HG02852 (cell line): ENCODE data around the gene PRDM11.
"Not testable (repeated sequence)": the region's sequence is repeated elsewhere in the genome, so short reads cannot be mapped to it uniquely, and the experiment has no call there.

Experiments used
- ATAC-seq: cut with Tn5 transposase; IDR thresholded peaks from one replicate; pipeline ENCODE4 v1.9.1; 2021; ENCODE audit warnings: mild to moderate bottlenecking, moderate library complexity; ENCODE audit not compliant: unreplicated experiment

PRDM11 gene

DNA sequence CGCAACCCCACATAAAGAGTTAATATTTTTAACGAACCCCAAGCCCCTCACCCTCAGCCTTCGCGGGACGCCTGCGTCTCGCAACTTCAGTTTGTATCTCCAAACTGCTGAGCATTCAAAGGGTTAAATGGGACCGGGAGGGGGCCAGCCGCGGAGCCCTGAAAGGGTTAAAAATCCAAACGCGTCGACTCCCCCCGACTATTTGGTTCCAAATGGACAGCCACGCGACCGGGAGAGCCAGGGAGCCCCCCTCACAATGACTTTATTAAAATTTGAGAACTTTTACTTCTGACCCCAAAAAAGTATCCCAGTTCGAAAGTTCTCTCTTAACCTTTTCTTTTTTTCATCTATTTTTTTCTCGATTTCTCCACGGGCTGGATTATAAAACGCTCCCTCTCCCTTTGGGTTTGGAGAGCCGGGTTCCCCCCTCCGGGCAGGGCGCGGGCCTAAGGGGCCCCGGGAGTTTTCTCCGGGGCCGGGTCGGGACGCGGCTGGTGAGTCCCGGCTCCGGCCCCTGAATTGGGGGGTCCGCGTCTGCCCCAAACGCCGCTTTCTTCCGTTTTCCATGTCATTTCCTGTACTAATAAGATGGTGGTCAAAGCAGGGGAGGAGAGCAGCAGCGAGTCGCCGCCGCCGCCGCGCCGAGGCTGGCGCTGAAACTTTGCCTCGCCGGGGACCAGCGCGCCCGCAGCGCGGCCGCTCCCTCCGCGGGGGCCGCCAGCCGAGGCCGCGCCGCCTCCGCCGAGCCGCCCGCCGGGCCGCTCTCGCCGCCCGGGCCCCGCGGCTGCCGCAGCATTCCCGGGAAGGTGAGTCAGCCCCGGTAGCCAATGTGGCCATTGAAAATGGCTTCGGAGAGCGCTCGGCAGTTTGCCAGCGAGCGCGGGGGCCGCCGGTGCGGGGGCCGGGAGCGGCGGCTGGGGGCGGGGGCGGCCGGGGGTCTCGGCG is at the start of gene PRDM11:
PRDM11 (plus strand) TSS at position 568 of the 945 bp plus-strand sequence. CDS start 35,128 bp downstream, outside the sequence.
- ATAC-seq: peak; percentile 29

DNA sequence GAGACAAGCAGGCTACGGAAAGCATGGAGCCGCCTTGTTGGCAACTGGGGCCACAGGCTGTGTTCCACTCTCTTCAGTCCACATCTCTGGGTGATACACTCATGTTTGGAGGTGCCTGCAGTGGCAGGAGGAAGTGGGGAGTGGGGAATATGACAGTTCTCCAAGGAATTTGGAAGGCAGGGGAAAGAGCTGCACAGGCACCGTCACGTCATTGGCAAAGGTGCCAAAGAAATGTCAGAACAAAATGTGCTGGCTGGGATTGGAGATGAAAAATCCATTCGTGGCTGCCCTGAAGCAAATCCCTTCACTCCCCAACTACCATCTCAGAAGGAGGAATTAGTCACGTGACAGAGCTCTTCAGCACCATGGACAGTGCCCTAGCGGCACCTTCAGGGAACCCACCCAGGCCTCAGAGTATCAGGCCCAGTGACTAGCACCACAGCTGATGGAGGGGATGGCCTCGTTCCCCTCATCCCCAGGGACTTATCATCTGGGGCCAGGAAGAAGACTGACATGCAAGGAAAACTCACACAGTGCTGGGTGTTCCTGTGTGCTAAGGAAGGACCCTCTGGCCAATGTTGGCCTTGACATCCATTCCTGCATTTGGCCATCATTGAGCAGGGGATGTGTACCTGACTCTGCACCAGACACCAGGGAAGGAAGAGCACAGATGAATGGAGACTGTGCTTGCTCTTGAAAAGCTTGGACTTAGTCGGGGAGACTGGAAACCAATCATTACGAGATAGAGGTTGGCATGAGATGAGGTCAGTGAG is 48.5 kb upstream of the PRDM11 start:
- no peak for ATAC-seq

DNA sequence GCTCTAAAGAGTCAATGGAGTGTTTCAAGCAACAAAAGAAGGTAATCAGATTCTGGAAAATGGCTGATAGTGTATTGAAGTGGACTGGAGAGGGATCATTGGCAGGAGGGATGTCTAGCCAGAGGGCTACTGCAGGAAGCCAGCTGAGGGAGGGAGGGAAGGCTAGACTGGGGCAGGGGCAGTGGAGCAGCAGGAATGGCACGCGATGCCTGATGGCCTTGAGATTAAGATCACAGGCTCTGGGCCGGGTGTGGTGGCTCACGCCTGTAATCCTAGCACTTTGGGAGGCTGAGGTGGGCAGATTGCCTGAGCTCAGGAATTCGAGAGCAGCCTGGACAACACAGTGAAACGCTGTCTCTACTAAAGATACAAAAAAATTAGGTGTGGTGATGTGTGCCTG is 47.5 kb upstream of the PRDM11 start:
- ATAC-seq: no peak

DNA sequence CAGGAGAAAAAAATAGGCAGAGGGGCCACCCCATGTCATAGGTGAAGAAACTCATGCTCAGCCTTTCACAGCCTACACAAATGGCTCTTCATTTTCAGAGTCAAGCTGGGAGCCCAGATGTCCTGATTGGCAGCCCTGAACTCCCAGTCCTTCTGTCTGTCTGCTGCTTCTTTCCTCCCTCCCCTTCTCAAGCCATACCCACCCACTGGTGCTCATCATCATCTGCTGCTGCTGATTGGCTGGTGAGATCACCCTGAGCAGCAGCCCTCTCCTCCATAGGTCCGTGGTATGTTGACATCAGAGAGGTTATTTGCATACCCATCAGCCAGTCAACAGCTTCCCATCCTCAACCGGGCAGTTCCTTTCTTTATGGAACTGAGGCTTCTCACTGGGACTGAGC is 46.1 kb upstream of the PRDM11 start:
- no peak for ATAC-seq

- ATAC-seq: peak; percentile 7
Measured at GRCh38 chr11:45102361-45102809, 44.1 kb upstream of the PRDM11 start.

DNA sequence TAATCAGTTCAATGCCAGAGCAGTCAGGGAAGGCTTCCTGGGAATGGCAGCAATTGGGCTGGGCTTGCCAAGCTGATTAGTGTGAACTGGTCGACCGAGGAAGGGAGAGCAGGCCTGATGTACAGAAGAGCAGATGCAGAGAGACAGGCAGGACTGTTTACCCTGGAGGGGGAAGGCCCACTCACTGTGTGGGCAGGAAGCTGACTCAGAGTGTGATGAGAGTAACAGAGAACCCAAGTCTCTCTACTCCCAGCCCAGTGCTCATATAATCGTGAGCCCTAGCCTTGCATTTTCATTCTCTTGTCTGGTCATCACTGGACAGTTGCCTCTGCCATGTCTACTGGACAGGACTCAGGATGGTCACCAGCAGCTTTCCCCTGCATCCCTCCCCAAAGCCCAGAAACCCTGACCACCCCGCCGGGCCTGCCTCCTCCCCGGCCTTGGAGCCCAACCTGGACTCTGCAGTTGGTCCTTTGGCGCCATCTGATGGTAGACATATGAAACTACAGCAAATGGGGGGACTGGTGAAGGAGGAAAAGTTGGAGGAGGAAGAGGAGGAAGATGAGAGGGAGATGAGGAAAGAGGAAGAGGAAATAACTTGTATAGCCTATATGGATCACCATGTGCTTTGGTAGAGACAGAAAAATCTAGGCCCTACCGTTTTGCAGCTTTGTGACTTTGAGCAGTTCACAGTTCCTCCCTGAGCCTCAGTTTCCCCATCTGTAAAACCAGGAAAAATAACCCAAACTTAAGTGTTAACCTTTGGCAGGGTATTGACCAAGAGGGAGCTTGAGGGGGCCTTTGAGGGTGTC is 43.4 kb upstream of the PRDM11 start:
- peak; percentile 98 for ATAC-seq

GRCh38 chr11:45104006-45104789 is 42.2 kb upstream of the PRDM11 start:
- no peak for ATAC-seq

DNA sequence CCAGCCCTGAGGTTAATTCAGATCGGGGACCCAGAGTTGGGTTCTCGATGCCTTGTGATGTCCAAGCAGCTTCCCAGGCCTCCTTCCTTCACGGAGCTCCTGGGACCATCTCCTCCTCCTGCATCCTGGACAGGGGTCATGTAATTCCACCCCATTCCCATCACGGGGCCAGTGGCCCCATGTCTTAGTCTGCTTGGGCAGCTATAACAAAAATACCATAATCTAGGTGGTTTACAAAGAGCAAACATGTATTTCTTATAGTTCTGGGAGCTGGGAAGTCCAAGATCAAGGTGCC is 41.7 kb upstream of the PRDM11 start:
- no peak for ATAC-seq

- no peak for ATAC-seq
Measured at GRCh38 chr11:45105233-45105983, 41.0 kb upstream of the PRDM11 start.

GRCh38 chr11:45105984-45106375 is 40.5 kb upstream of the PRDM11 start:
- ATAC-seq: no peak

DNA sequence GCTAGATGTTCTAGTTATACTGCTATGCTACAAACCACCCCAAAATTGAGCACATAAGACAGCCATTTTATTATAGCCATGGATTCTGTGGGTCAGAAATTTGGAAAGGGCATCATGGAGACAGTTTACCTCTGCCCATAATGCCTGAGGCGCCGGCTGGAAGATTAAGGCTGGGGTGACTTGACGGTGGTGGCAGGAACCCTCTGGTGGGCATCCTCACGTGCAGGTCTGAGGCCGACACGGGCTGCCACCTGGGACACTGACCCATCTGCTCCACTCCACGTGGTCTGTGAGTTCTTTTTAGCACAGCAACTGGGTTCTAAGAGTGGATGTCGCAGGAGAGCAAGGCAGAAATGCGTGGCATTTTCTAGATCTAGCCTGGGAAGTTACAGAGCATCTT is 40.0 kb upstream of the PRDM11 start:
- no peak for ATAC-seq

DNA sequence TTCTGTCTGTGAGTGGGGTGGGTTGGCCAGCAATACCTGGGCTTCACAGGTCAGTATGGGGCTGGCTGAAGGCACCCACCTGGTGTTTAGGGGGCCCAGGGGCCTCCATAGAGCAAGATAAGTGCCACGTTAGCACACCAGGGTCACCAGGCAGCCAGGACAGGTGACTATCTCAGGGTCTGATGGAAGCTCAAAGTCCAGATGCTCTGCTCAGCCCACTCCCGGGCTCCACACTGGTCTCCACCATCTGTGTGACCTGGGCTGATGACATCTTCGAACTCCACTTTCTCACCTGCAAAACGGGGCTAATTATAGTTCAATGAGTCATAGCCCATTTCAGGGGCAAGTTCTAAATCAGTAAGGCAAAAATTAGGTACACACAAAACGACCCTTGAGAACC is 39.4 kb upstream of the PRDM11 start:
- ATAC-seq: no peak

DNA sequence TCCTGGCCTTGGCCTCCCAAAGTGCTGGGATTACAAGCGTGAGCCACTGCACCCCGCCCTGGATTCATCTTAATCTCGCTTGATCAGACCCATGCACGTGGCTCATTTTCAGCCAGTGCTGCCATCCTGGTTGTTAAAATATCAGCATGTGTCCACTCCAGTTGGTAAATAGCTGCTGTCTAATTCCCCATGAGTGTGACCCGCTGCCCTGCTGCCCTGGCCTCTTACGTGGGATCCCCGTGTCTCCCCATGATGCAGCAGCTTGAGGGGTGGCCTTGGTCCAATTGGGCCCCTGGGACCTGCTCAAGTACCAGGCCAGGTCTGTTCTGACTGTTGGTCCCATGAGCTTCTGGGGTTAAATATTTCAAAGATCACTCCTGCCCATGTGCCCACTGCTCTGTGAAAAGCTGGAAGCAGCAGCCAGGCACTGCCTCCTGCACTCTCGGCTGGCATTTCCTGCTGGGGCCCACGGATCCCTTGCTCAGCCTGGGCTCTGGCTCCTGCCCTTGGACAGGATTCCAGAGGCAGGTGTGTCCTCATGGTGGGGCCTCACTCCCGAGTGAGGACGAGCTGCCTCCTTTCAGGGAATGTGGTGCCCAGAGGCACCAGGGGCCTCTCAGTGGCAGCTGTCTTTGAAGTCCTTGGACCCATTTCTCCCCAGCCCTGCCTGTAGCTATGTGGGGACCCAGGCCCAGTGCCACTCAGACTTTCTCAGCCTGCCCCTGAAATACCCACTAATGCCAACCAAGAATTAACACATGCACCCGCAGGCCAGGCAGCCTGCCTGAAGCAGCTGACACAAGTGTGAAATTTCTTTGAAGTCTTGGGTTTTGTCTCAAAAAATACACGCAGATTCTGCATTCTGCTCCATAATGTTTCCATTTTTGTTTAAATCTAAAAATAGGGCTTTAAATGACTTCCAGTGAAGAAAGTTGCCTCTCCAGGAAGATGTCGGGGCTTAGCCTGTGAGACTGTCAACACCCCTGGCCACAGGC is 38.1 kb upstream of the PRDM11 start:
- no peak for ATAC-seq

DNA sequence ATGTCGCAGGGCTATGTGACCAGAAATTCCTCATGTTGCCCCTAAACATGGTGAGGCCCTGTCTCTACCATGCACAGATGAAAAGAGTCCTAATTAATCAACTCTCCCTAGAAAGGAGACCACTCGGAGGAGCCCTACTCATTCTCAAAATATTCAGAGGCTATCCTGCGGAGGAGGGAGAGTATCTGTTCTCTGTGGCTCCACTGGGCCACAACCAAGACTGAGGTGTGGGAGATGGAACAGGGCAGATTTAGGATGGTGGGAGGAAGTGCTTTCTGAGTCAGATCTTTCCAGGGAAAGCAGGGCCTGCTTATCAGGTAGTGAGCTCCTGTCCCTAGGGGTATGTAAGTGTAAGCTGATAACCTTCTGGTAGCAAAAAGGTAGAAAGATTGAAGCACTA is 37.0 kb upstream of the PRDM11 start:
- ATAC-seq: no peak

DNA sequence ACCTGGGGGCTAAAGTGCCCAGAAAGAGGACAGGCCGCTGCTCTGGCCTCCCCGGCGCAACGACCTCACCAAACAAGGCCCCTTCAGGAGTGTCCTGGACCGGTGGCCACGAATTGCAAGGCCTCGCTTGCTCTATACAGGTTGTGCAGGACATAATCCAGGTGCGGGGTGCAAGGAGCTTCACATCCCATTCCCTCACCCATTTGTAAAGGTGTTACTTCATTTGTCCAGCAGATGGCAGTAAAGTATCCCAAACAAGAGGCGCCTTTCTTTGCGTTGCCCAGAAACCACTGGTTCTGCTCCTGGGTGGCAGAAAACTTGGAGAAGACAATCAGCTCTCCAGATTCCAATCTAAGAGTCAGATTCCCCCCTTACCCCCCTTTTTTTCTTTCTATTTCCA is 35.9 kb upstream of the PRDM11 start:
- ATAC-seq: no peak

GRCh38 chr11:45113807-45114206 is 32.6 kb upstream of the PRDM11 start:
- no peak for ATAC-seq

- not testable (repeated sequence) for ATAC-seq
Measured at GRCh38 chr11:45127836-45128235, 18.6 kb upstream of the PRDM11 start.

DNA sequence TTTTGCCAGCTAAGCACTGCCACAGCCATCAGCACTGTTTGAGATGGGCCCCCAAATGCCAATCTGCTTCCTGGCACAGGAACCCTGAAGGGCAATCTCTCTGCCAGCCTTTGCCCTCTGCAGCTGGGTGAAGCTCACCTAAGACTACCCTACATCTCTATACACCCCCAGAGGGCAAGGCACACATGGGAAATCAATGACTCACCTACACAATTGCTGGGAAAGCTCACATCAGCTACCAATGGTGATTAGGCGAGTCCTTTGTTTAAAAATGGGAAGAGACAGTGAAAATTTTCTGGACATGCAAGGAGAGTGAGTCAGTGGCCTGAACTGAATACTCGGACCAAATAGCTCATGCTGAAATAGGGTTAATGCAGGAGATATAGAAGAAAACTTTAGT is 12.6 kb upstream of the PRDM11 start:
- no peak for ATAC-seq

- ATAC-seq: no peak
Measured at GRCh38 chr11:45141171-45141570, 5.3 kb upstream of the PRDM11 start.
